ENCODE data around the gene HEPN1.

- TF ChIP-seq, protein P1, sequence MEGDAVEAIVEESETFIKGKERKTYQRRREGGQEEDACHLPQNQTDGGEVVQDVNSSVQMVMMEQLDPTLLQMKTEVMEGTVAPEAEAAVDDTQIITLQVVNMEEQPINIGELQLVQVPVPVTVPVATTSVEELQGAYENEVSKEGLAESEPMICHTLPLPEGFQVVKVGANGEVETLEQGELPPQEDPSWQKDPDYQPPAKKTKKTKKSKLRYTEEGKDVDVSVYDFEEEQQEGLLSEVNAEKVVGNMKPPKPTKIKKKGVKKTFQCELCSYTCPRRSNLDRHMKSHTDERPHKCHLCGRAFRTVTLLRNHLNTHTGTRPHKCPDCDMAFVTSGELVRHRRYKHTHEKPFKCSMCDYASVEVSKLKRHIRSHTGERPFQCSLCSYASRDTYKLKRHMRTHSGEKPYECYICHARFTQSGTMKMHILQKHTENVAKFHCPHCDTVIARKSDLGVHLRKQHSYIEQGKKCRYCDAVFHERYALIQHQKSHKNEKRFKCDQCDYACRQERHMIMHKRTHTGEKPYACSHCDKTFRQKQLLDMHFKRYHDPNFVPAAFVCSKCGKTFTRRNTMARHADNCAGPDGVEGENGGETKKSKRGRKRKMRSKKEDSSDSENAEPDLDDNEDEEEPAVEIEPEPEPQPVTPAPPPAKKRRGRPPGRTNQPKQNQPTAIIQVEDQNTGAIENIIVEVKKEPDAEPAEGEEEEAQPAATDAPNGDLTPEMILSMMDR (IDR thresholded peaks at IDR 0.05; ENCODE audit: insufficient read depth, low read length, poor library complexity, severe bottlenecking), result no peak
- TF ChIP-seq EZH2phosphoT487 (conservative IDR thresholded peaks at IDR 0.05; ENCODE audit: low read length), result no peak
These were observed 35.5 kb downstream of the HEPN1 start for GRCh38 chr11:124954590-124954955.

Data from SU-DHL-6 (cell line).